ENCODE measurements around the gene SGF29. TPM values are rescaled to one million over a fixed set of nuclear protein-coding genes. Genes with fewer than 3 reads are reported as not detected.

Gene SGF29
- total and polyA plus RNA-seq, 9 of the 15 experiments (the other 6 are each of a cell fraction or from before 2014, with no cell fraction given) = 2.6 to 36.1 (median 21.2) TPM

DNA sequence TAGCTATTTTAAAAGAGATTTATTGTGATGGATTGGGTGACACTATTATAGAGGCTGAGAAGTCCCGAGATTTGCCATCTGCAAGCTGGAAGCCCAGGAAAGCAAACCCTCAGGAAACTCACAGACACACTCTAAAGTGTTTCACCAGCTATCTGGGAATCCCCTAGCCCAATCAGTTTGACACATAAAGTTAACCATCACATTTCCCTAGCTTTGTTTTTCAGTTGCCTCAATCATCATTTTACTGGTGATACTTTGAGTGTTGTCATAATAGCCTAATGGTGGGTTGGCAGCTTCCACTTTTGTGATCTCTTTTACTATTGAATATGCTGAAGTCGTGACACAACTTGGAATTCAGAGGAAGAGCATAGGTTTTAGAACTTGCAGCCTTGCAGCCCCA, 1.8 kb downstream of the SGF29 start (continued):
- TF ChIP-seq, protein P1, sequence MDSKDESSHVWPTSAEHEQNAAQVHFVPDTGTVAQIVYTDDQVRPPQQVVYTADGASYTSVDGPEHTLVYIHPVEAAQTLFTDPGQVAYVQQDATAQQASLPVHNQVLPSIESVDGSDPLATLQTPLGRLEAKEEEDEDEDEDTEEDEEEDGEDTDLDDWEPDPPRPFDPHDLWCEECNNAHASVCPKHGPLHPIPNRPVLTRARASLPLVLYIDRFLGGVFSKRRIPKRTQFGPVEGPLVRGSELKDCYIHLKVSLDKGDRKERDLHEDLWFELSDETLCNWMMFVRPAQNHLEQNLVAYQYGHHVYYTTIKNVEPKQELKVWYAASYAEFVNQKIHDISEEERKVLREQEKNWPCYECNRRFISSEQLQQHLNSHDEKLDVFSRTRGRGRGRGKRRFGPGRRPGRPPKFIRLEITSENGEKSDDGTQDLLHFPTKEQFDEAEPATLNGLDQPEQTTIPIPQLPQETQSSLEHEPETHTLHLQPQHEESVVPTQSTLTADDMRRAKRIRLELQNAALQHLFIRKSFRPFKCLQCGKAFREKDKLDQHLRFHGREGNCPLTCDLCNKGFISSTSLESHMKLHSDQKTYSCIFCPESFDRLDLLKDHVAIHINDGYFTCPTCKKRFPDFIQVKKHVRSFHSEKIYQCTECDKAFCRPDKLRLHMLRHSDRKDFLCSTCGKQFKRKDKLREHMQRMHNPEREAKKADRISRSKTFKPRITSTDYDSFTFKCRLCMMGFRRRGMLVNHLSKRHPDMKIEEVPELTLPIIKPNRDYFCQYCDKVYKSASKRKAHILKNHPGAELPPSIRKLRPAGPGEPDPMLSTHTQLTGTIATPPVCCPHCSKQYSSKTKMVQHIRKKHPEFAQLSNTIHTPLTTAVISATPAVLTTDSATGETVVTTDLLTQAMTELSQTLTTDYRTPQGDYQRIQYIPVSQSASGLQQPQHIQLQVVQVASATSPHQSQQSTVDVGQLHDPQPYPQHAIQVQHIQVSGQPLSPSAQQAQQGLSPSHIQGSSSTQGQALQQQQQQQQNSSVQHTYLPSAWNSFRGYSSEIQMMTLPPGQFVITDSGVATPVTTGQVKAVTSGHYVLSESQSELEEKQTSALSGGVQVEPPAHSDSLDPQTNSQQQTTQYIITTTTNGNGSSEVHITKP (IDR thresholded peaks at IDR 0.05; ENCODE audit: partially characterized antibody) = no peak
- no peak for TF ChIP-seq FOXK1 (CRISPR knock-in tag; IDR thresholded peaks at IDR 0.05; ENCODE audit: borderline replicate concordance)
- TF ChIP-seq TFAM (CRISPR knock-in tag; conservative IDR thresholded peaks at IDR 0.05) = no peak
- no peak for TF ChIP-seq SNRNP70 (optimal IDR thresholded peaks at IDR 0.05; ENCODE audit: low read depth, low read length)
- no peak for TF ChIP-seq ZNF507 (tag; conservative IDR thresholded peaks at IDR 0.05)
- no peak for TF ChIP-seq NBN (IDR thresholded peaks at IDR 0.05; ENCODE audit: low read depth)
- TF ChIP-seq ZNF316 (IDR thresholded peaks at IDR 0.05) = no peak

DNA sequence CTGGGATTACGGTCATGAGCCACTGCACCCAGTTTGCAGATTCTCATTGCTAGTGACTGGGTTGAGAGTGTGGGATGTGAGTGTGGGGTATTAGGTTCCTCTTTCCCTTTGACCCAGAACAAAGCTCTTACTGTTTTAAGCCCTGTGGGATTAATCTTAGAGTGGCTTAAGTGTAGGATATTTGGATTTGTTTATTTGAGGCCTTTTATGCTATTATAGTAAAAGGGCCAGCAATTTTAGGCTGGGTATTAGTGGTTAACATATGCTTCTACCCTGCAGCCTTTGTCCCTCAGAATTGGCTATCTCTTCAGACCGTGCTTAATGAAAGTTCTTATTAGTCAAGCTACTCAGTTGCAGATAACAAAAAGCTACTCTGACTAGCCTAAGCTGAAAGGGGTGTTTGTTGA, 3.2 kb downstream of the SGF29 start:
- no peak overlapping the region for H3K27ac ChIP-seq (ENCODE audit: extremely low read depth, low read depth, low read length)
- no peaks in the 10 kb centered on the region for H3K9me1 ChIP-seq (ENCODE audit: control insufficient read depth, insufficient read depth, low read length)
- TF ChIP-seq HNRNPH1 (optimal IDR thresholded peaks at IDR 0.05; ENCODE audit: low read depth, low read length) = no peak
- TF ChIP-seq NFYB (IDR thresholded peaks at IDR 0.05; ENCODE audit: extremely low read depth, insufficient read length) = no peak
- no peak for TF ChIP-seq ZBTB49 (CRISPR knock-in tag; IDR thresholded peaks at IDR 0.05; ENCODE audit: borderline replicate concordance)
- TF ChIP-seq, protein P2, sequence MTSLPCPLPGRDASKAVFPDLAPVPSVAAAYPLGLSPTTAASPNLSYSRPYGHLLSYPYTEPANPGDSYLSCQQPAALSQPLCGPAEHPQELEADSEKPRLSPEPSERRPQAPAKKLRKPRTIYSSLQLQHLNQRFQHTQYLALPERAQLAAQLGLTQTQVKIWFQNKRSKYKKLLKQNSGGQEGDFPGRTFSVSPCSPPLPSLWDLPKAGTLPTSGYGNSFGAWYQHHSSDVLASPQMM (CRISPR knock-in tag; IDR thresholded peaks at IDR 0.05) = no peak
- no peak for TF ChIP-seq MBD2 (IDR thresholded peaks at IDR 0.05; ENCODE audit: borderline replicate concordance, low read depth)
- TF ChIP-seq SMARCA4 (IDR thresholded peaks at IDR 0.05) = no peak
- no peak for TF ChIP-seq CBX1 (IDR thresholded peaks at IDR 0.05; ENCODE audit: low read depth)
- FAIRE-seq (no peak), ATAC-seq (no peak), DNase-seq (ENCODE audit: extremely low read depth in 1 of 4, low spot score in 3 of 4) (no peak)
- H3K79me2 ChIP-seq (ENCODE audit: control insufficient read depth, insufficient read depth, low read length) = peaks cover 9% of the 10 kb centered on the region
- no peak overlapping the region for H3K4me3 ChIP-seq
- WGBS (ENCODE audit: insufficient coverage, low coverage, missing lambda C conversion rate) = 83% methylated on average over 2 of the region's 2 CpGs
- no peak overlapping the region for H3K4me2 ChIP-seq (ENCODE audit: insufficient read depth, low read length)
- intact Hi-C loops (cut with micrococcal nuclease) (no loop called here), in situ Hi-C loops (cut with MboI) (no loop called here)
- no peak overlapping the region for H2AFZ ChIP-seq (ENCODE audit: low read depth, low read length)
- H4K20me1 ChIP-seq (replicated peaks; ENCODE audit: control insufficient read depth, insufficient read depth, low read length) = no peaks in the 10 kb centered on the region
- peaks cover 3 to 12% of the 10 kb centered on the region in 2 experiments; a peak in 4 of 5 replicates for H3K4me1 ChIP-seq (replicated peaks in 1 of 2; ENCODE audit: control insufficient read depth in 2 of 2, insufficient read depth in 2 of 2, low read length in 2 of 2)
- no TSS peak for BruUV-seq (replicated peaks)
- ChIA-PET POLR2A (interaction anchor here (0.6 to 1.5 kb wide), 2 partner anchors 13 to 238 kb away, joined by 3 to 4 read pairs; no protein-coding TSS in a partner anchor), CTCF (ENCODE audit: low intra/inter-chr PET ratio) (no interaction called here)
- H3K9me3 ChIP-seq (replicated peaks; ENCODE audit: control insufficient read depth, insufficient read depth, low read depth, low read length) = no peaks in the 10 kb centered on the region
- H3K36me3 ChIP-seq (ENCODE audit: control insufficient read depth, insufficient read depth, low read length) = peaks cover 28% of the 10 kb centered on the region; the same call in 1 of the 3 replicates
- no peaks in the 10 kb centered on the region for H3K27me3 ChIP-seq (ENCODE audit: control insufficient read depth in 2 of 2, insufficient read depth in 2 of 2, low read length in 2 of 2)
- no peak overlapping the region; a peak in 1 of 4 replicates for H3K9ac ChIP-seq (ENCODE audit: insufficient read depth in 1 of 2, low read depth in 2 of 2, low read length in 2 of 2)
